Measurements from ENCODE around the gene CAMTA1.

CAMTA1 gene

GRCh38 chr1:7470904-7471638, 685.8 kb downstream of the CAMTA1 start:
- Histone ChIP-seq H4K20me1 (ENCODE audit: low read depth, low read length) (no peaks in the 10 kb centered on the region), H3K4me3 (ENCODE audit: insufficient read depth, low read length, poor library complexity, severe bottlenecking) (no peak overlapping the region), H3K36me3 (ENCODE audit: low read length) (no peaks in the 10 kb centered on the region), H3K79me2 (ENCODE audit: insufficient read depth, low read length) (no peaks in the 10 kb centered on the region), H3K9ac (ENCODE audit: low read length) (no peak overlapping the region), H3K4me2 (ENCODE audit: low read depth, low read length, poor library complexity, severe bottlenecking) (no peak overlapping the region), H3F3A (ENCODE audit: insufficient read depth) (no peaks in the 10 kb centered on the region), H3K27ac (ENCODE audit: low read depth, low read length) (no peak overlapping the region), H2AFZ (ENCODE audit: low read depth, low read length, severe bottlenecking) (no peak overlapping the region), H3K9me3 (ENCODE audit: insufficient read depth, low read length) (no peaks in the 10 kb centered on the region), H3K27me3 (ENCODE audit: low read length) (no peaks in the 10 kb centered on the region), H3K9me2 (replicated peaks; ENCODE audit: insufficient read depth, low read length) (no peaks in the 10 kb centered on the region)
- TF ChIP-seq CTCF (IDR thresholded peaks at IDR 0.05; ENCODE audit: insufficient read depth, low read length, poor library complexity, severe bottlenecking) (no peak), EZH2phosphoT487 (conservative IDR thresholded peaks at IDR 0.05; ENCODE audit: low read length) (no peak)

- Histone ChIP-seq H3K36me3 (ENCODE audit: low read length) (no peaks in the 10 kb centered on the region), H3K9me3 (ENCODE audit: insufficient read depth, low read length) (no peaks in the 10 kb centered on the region), H4K20me1 (ENCODE audit: low read depth, low read length) (no peaks in the 10 kb centered on the region), H3F3A (ENCODE audit: insufficient read depth) (no peaks in the 10 kb centered on the region), H3K9ac (ENCODE audit: low read length) (no peak overlapping the region), H3K9me2 (replicated peaks; ENCODE audit: insufficient read depth, low read length) (no peaks in the 10 kb centered on the region), H3K4me3 (ENCODE audit: insufficient read depth, low read length, poor library complexity, severe bottlenecking) (no peak overlapping the region), H3K79me2 (ENCODE audit: insufficient read depth, low read length) (no peaks in the 10 kb centered on the region), H3K27me3 (ENCODE audit: low read length) (no peaks in the 10 kb centered on the region), H3K4me2 (ENCODE audit: low read depth, low read length, poor library complexity, severe bottlenecking) (no peak overlapping the region), H2AFZ (ENCODE audit: low read depth, low read length, severe bottlenecking) (no peak overlapping the region), H3K27ac (ENCODE audit: low read depth, low read length) (no peak overlapping the region)
- TF ChIP-seq EZH2phosphoT487 (conservative IDR thresholded peaks at IDR 0.05; ENCODE audit: low read length) (no peak), CTCF (IDR thresholded peaks at IDR 0.05; ENCODE audit: insufficient read depth, low read length, poor library complexity, severe bottlenecking) (no peak)
Measured at GRCh38 chr1:7471836-7472235, 686.6 kb downstream of the CAMTA1 start.

- Histone ChIP-seq H3K4me3 (ENCODE audit: insufficient read depth, low read length, poor library complexity, severe bottlenecking) (no peak overlapping the region), H3K27ac (ENCODE audit: low read depth, low read length) (no peak overlapping the region), H2AFZ (ENCODE audit: low read depth, low read length, severe bottlenecking) (no peak overlapping the region), H3K36me3 (ENCODE audit: low read length) (no peaks in the 10 kb centered on the region), H3K9ac (ENCODE audit: low read length) (no peak overlapping the region), H4K20me1 (ENCODE audit: low read depth, low read length) (no peaks in the 10 kb centered on the region), H3K27me3 (ENCODE audit: low read length) (no peaks in the 10 kb centered on the region), H3K79me2 (ENCODE audit: insufficient read depth, low read length) (no peaks in the 10 kb centered on the region), H3K9me2 (replicated peaks; ENCODE audit: insufficient read depth, low read length) (no peaks in the 10 kb centered on the region), H3K4me2 (ENCODE audit: low read depth, low read length, poor library complexity, severe bottlenecking) (no peak overlapping the region), H3F3A (ENCODE audit: insufficient read depth) (no peaks in the 10 kb centered on the region), H3K9me3 (ENCODE audit: insufficient read depth, low read length) (no peaks in the 10 kb centered on the region)
- TF ChIP-seq CTCF (IDR thresholded peaks at IDR 0.05; ENCODE audit: insufficient read depth, low read length, poor library complexity, severe bottlenecking): no peak
- TF ChIP-seq EZH2phosphoT487 (conservative IDR thresholded peaks at IDR 0.05; ENCODE audit: low read length): no peak
Measured at GRCh38 chr1:7473223-7474142, 688.2 kb downstream of the CAMTA1 start.

Measured in SU-DHL-6 (cell line).